GM19023 (cell line): ENCODE data around the gene SMYD2.
A peak's percentile ranks its signal among the peaks of the same experiment; 100 is the strongest.

ENCODE experiments used
- ATAC-seq: cut with Tn5 transposase; IDR thresholded peaks from one replicate; pipeline ENCODE4 v1.9.1; 2021; ENCODE audit warnings: mild to moderate bottlenecking, moderate library complexity; ENCODE audit not compliant: unreplicated experiment

The SMYD2 gene

GRCh38 chr1:214327514-214327913 is 46.6 kb downstream of the SMYD2 start:
- ATAC-seq, result no peak

GRCh38 chr1:214328770-214329469 is 48.0 kb downstream of the SMYD2 start:
- peak; percentile 94 for ATAC-seq

- ATAC-seq, result no peak
These were observed 48.7 kb downstream of the SMYD2 start for GRCh38 chr1:214329470-214330220.

- ATAC-seq, result no peak
These were observed 49.3 kb downstream of the SMYD2 start for GRCh38 chr1:214330222-214330621.

GRCh38 chr1:214330715-214331114 is 49.8 kb downstream of the SMYD2 start:
- no peak for ATAC-seq

- ATAC-seq, result no peak
These were observed 50.2 kb downstream of the SMYD2 start for GRCh38 chr1:214331180-214331579.

- ATAC-seq, result peak; percentile 34
These were observed 51.0 kb downstream of the SMYD2 start for GRCh38 chr1:214331827-214332423.

- peak; percentile 32 for ATAC-seq
These were observed 52.2 kb downstream of the SMYD2 start for GRCh38 chr1:214332946-214333798.

- no peak for ATAC-seq
These were observed 54.6 kb downstream of the SMYD2 start for GRCh38 chr1:214335567-214335966.

- no peak for ATAC-seq
These were observed 56.1 kb downstream of the SMYD2 start for GRCh38 chr1:214337015-214337414.

GRCh38 chr1:214337511-214337910 is 56.6 kb downstream of the SMYD2 start:
- ATAC-seq, result no peak

- ATAC-seq, result no peak
These were observed 57.3 kb downstream of the SMYD2 start for GRCh38 chr1:214338212-214338611.

GRCh38 chr1:214341459-214341858 is 60.5 kb downstream of the SMYD2 start:
- ATAC-seq, result no peak

- no peak for ATAC-seq
These were observed 61.0 kb downstream of the SMYD2 start for GRCh38 chr1:214341932-214342331.

GRCh38 chr1:214342525-214342924 is 61.6 kb downstream of the SMYD2 start:
- no peak for ATAC-seq

GRCh38 chr1:214344897-214345296 is 63.9 kb downstream of the SMYD2 start:
- no peak for ATAC-seq

GRCh38 chr1:214349008-214349407 is 68.0 kb downstream of the SMYD2 start:
- ATAC-seq, result no peak

GRCh38 chr1:214349781-214350180 is 68.8 kb downstream of the SMYD2 start:
- no peak for ATAC-seq

GRCh38 chr1:214351551-214352277 is 70.8 kb downstream of the SMYD2 start:
- no peak for ATAC-seq

GRCh38 chr1:214352838-214353237 is 71.9 kb downstream of the SMYD2 start:
- ATAC-seq, result no peak
